Gastroesophageal sphincter (tissue), 4 donors: ENCODE results near the gene SYNE1. TPM values are rescaled to one million over a fixed set of nuclear protein-coding genes. Genes with fewer than 3 reads are reported as not detected.

ENCODE experiments used
- ATAC-seq: fragments of 150-250 bp; one replicate; pipeline ENCODE4 v1.9.1; 2016; ENCODE audit warnings: mild to moderate bottlenecking, moderate library complexity
- H3K27ac ChIP-seq, 4 donors: fragments of 200-600 bp; sonication (generic) in 3 of 4; 1 replicate in 3 of 4; 2 replicates in 1 of 4; pipeline ENCODE4 v1.5.1; 2016 to 2019
- H3K27me3 ChIP-seq: fragments of 200-600 bp; sonication (generic); one replicate; pipeline ENCODE4 v1.5.1; 2019
- H3K36me3 ChIP-seq, 2 donors: fragments of 200-600 bp; sonication (generic); one replicate each; pipeline ENCODE4 v1.5.1; 2019; ENCODE audit warnings: control low read depth in 1 of 2
- H3K4me1 ChIP-seq, 3 donors: fragments of 200-600 bp; sonication (generic); 1 replicate in 2 of 3; 2 replicates in 1 of 3; pipeline ENCODE4 v1.5.1; 2016 to 2019; ENCODE audit warnings: control low read depth in 2 of 3
- H3K4me3 ChIP-seq, 2 donors: fragments of 200-600 bp; sonication (generic); one replicate each; pipeline ENCODE4 v1.5.1; 2019; ENCODE audit warnings: mild to moderate bottlenecking in 1 of 2, moderate library complexity in 1 of 2
- H3K9me3 ChIP-seq, 3 donors: fragments of 200-600 bp; sonication (generic); one replicate each; pipeline ENCODE4 v1.5.1; 2017 to 2019; ENCODE audit warnings: control low read depth in 2 of 3
- CTCF ChIP-seq, 4 experiments: fragments of 200-600 bp in 2 of 4; fragments of 450-650 bp in 2 of 4; sonication (generic) in 1 of 4; IDR thresholded peaks; one replicate each; pipeline ENCODE4 v1.5.1; 2017 to 2019; ENCODE audit warnings: antibody characterized with exemption in 4 of 4, mild to moderate bottlenecking in 2 of 4, moderate library complexity in 2 of 4
- EP300 ChIP-seq: sonication (generic); formaldehyde crosslinking; IDR thresholded peaks from one replicate; pipeline ENCODE4 v1.6.1; 2017; ENCODE audit warnings: antibody characterized with exemption, mild to moderate bottlenecking
- POLR2A ChIP-seq, 2 donors: fragments of 450-650 bp; IDR thresholded peaks; one replicate each; pipeline ENCODE4 v1.6.1; 2017; ENCODE audit warnings: antibody characterized with exemption in 2 of 2, mild to moderate bottlenecking in 2 of 2, moderate library complexity in 1 of 2
- POLR2AphosphoS5 ChIP-seq: sonication (generic); formaldehyde crosslinking; IDR thresholded peaks from one replicate; pipeline ENCODE4 v1.6.1; 2017; ENCODE audit warnings: antibody characterized with exemption
- WGBS, 2 donors: methylation state at CpG; one replicate each; pipeline ENCODE4 v1.1.5; 2018; ENCODE audit warnings: low coverage in 1 of 2; 5-methylcytosine and 5-hydroxymethylcytosine counted together
- total RNA-seq, 4 donors: library from RNA; depleted of rRNA; stranded (reverse); fragments of >200 nt; gene quantifications; one replicate each; pipeline ENCODE4 v1.1.0, GENCODE V29; 2016

SYNE1 gene
- total RNA-seq, 4 donors from 2014 or later = 160 to 268 (median 215) TPM

GRCh38 chr6:152167641-152168603 is 469.2 kb downstream of the SYNE1 start:
- TF ChIP-seq POLR2A (IDR thresholded peaks at IDR 0.05) (no peak), POLR2AphosphoS5 (no peak), CTCF (IDR thresholded peaks at IDR 0.05) (no peak), EP300 (no peak)
- Histone ChIP-seq H3K36me3 (peaks cover 0 to 47% of the 10 kb centered on the region in 2 donors), H3K4me1 (peaks cover 0 to 10% (median 0%) of the 10 kb centered on the region in 3 donors), H3K27me3 (no peaks in the 10 kb centered on the region), H3K9me3 (no peaks in the 10 kb centered on the region), H3K27ac (no peak overlapping the region), H3K4me3 (no peak overlapping the region)
- WGBS, 2 donors = 56 to 70% methylated on average over 6 to 8 of the region's 13 CpGs
- no peak for ATAC-seq

DNA sequence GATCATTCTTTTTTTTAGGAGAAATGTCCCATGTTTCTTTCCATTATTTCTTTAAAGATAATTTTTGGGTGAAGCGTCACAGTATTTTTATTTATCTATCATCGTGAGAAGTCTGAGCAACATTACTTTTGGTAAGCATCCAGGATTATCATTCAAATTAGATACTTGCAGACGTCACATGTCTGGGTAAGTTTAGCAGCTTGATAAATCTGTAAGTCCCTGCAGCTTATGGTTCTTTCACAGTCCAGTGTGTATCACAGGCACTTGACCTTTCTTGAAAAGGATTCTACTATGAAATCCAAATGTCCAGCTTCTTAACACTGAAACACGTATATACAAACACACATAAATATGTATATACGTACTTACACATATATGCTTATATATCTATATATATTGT is 470.3 kb downstream of the SYNE1 start:
- no peak overlapping the region for H3K4me3 ChIP-seq

DNA sequence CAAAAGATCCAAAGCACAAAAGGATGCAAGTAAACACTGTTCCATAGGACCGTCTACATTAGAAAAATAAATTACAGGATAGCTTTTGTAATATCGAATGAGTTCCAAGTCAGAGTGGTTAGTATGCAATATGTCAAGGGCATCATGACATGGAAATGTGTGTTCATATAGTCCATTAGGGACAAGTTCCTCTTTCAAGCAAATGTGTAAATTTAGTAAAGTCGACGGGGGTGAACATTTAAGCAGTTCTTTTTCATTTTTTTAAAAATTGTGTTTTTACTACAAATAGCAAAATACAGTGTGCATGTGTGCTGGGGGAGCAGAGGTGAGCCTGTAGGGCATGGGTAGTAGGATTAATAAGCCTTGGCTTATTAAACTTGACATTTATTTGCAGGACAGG is 470.7 kb downstream of the SYNE1 start:
- no peak overlapping the region for H3K27ac ChIP-seq
- 59 to 86% methylated on average over 4 of the region's 4 CpGs for WGBS, 2 donors
- no peak for ATAC-seq
- H3K9me3 ChIP-seq = no peaks in the 10 kb centered on the region
- TF ChIP-seq EP300 (no peak), POLR2AphosphoS5 (no peak), POLR2A (IDR thresholded peaks at IDR 0.05) (no peak), CTCF (IDR thresholded peaks at IDR 0.05) (no peak)
- peaks cover 0 to 56% of the 10 kb centered on the region in 2 donors for H3K36me3 ChIP-seq
- no peak overlapping the region for H3K4me3 ChIP-seq
- no peaks in the 10 kb centered on the region for H3K27me3 ChIP-seq
- H3K4me1 ChIP-seq = peaks cover 0 to 10% (median 0%) of the 10 kb centered on the region in 3 donors

More for the DNA sequence above, 470.3 kb downstream of the SYNE1 start:
- no peaks in the 10 kb centered on the region for H3K9me3 ChIP-seq
- H3K4me1 ChIP-seq = peaks cover 0 to 10% (median 0%) of the 10 kb centered on the region in 3 donors
- 66 to 76% methylated on average over 5 of the region's 5 CpGs for WGBS, 2 donors
- H3K36me3 ChIP-seq = peaks cover 0 to 54% of the 10 kb centered on the region in 2 donors
- no peak for ATAC-seq
- no peak for TF ChIP-seq POLR2A (IDR thresholded peaks at IDR 0.05)
- TF ChIP-seq CTCF (IDR thresholded peaks at IDR 0.05) = no peak
- TF ChIP-seq EP300 = no peak
- TF ChIP-seq POLR2AphosphoS5 = no peak
- no peak overlapping the region for H3K27ac ChIP-seq
- no peaks in the 10 kb centered on the region for H3K27me3 ChIP-seq

DNA sequence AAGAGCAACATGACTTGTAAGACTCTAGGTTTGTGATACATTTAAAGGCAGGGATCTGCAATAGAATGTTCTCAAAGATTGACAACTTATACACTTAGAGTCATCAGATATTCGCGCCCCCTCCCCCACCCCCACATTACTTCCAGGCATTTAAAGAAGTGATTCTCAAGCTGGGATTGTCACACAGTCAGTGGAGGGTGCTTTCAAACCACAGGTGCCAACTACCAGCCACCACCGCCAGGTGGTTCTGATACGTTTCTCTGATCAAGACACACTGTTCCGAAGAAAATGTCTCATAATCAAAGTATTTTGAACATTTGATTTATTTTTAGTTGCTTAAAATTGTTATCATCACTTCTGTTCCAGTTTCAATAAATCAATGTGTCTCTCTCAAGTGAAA is 472.2 kb downstream of the SYNE1 start:
- peaks cover 0 to 10% (median 0%) of the 10 kb centered on the region in 3 donors for H3K4me1 ChIP-seq
- 88 to 95% methylated on average over 5 of the region's 5 CpGs for WGBS, 2 donors
- no peak overlapping the region for H3K27ac ChIP-seq
- H3K9me3 ChIP-seq = no peaks in the 10 kb centered on the region
- ATAC-seq = no peak
- TF ChIP-seq POLR2AphosphoS5 = no peak
- no peak overlapping the region for H3K4me3 ChIP-seq
- H3K27me3 ChIP-seq = no peaks in the 10 kb centered on the region
- H3K36me3 ChIP-seq = peaks cover 0 to 47% of the 10 kb centered on the region in 2 donors

- H3K27me3 ChIP-seq = no peaks in the 10 kb centered on the region
- no peaks in the 10 kb centered on the region for H3K9me3 ChIP-seq
- TF ChIP-seq EP300 (no peak), CTCF (IDR thresholded peaks at IDR 0.05) (no peak), POLR2A (IDR thresholded peaks at IDR 0.05) (no peak), POLR2AphosphoS5 (no peak)
- H3K27ac ChIP-seq = no peak overlapping the region
- no peaks in the 10 kb centered on the region for H3K4me1 ChIP-seq
- H3K4me3 ChIP-seq = no peak overlapping the region
- H3K36me3 ChIP-seq = peaks cover 0 to 57% of the 10 kb centered on the region in 2 donors
- no peak for ATAC-seq
Measured at GRCh38 chr6:152161501-152161900, 475.7 kb downstream of the SYNE1 start.
